ENCODE results near the gene SORCS2. TPM values are rescaled to one million over a fixed set of nuclear protein-coding genes. Genes with fewer than 3 reads are reported as not detected.

Gene SORCS2
- total and polyA plus RNA-seq, 2 of the 13 experiments (the other 11 are each of a cell fraction or from before 2014, with no cell fraction given), result 0.82 to 1.0 TPM

- TF ChIP-seq HMGXB4 (CRISPR knock-in tag; IDR thresholded peaks at IDR 0.05; ENCODE audit: borderline replicate concordance in 1 of 2, low read depth in 1 of 2) (no peak), HMG20A (CRISPR knock-in tag; IDR thresholded peaks at IDR 0.05; ENCODE audit: borderline replicate concordance) (no peak), ZNF546 (CRISPR knock-in tag; conservative IDR thresholded peaks at IDR 0.05) (no peak), ZNF788 (CRISPR knock-in tag; IDR thresholded peaks at IDR 0.05; ENCODE audit: borderline replicate concordance) (no peak), HOMEZ (CRISPR knock-in tag; IDR thresholded peaks at IDR 0.05; ENCODE audit: low read depth) (no peak), THAP11 (CRISPR knock-in tag; IDR thresholded peaks at IDR 0.05) (no peak), SOX13 (IDR thresholded peaks at IDR 0.05) (no peak), SOX13 (CRISPR knock-in tag; conservative IDR thresholded peaks at IDR 0.05 in 1 of 2, IDR thresholded peaks at IDR 0.05 in 1 of 2) (no peak), TBP (CRISPR knock-in tag; IDR thresholded peaks at IDR 0.05) (no peak), IRF1 (CRISPR knock-in tag; IDR thresholded peaks at IDR 0.05; ENCODE audit: low read depth) (no peak), ATF1 (CRISPR knock-in tag; IDR thresholded peaks at IDR 0.05) (no peak), BCLAF1 (IDR thresholded peaks at IDR 0.05) (no peak), MAX (IDR thresholded peaks at IDR 0.05) (no peak), FOXA1 (IDR thresholded peaks at IDR 0.05) (no peak), FOXA1 (CRISPR knock-in tag; IDR thresholded peaks at IDR 0.05) (no peak)
Observed at GRCh38 chr4:7584606-7585159, 392.3 kb downstream of the SORCS2 start (continued).
